K562 (cell line): Measurements from ENCODE around the gene CTDSP1. TPM values are rescaled to one million over a fixed set of nuclear protein-coding genes. Genes with fewer than 3 reads are reported as not detected.

Source experiments
- BCOR ChIP-seq: fragments of 450-650 bp; IDR thresholded peaks from 2 replicates; pipeline ENCODE4 v1.6.1; 2016
- CBX8 ChIP-seq: fragments of 200-600 bp; sonication (generic); IDR thresholded peaks from 2 replicates; pipeline ENCODE4 v1.6.1; 2012; ENCODE audit warnings: borderline replicate concordance, mixed run types, low read depth, mild to moderate bottlenecking, moderate library complexity, mixed read lengths, low read length, control low read depth, inconsistent platforms; ENCODE audit not compliant: poor library complexity, severe bottlenecking; ENCODE audit errors: extremely low read depth
- EGR1 ChIP-seq: fragments of 450-650 bp; conservative IDR thresholded peaks from 2 replicates; pipeline ENCODE4 v1.6.1; 2017; ENCODE audit warnings: mild to moderate bottlenecking
- ESRRB ChIP-seq: fragments of 250-450 bp; sonication (Bioruptor Pico); IDR thresholded peaks from 2 replicates; pipeline ENCODE4 v1.5.0; 2020; ENCODE audit warnings: mild to moderate bottlenecking, moderate library complexity, borderline replicate concordance
- MYC ChIP-seq, 2 experiments: fragments of 250-450 bp in 1 of 2; sonication (Bioruptor Pico) in 1 of 2; IDR thresholded peaks; 2 replicates each; pipeline versions ENCODE4 v1.5.1 to v1.6.1; 2012 to 2021; ENCODE audit warnings: low read depth in 2 of 2, borderline replicate concordance in 1 of 2, improper control_type of control experiment in 1 of 2, low read length in 1 of 2, mild to moderate bottlenecking in 1 of 2, moderate library complexity in 1 of 2
- RAD21 ChIP-seq, 2 experiments: fragments of 250-450 bp in 1 of 2; fragments of 450-650 bp in 1 of 2; sonication (Bioruptor Pico) in 1 of 2; formaldehyde crosslinking in 1 of 2; IDR thresholded peaks in 1 of 2; conservative IDR thresholded peaks in 1 of 2; 2 replicates each; pipeline versions ENCODE4 v1.4.0 to v1.8.0; 2020 to 2022; ENCODE audit warnings: mild to moderate bottlenecking in 2 of 2, moderate library complexity in 1 of 2
- SUPT5H ChIP-seq: fragments of 450-650 bp; IDR thresholded peaks from 2 replicates; pipeline ENCODE4 v1.6.1; 2016
- TAF1 ChIP-seq: IDR thresholded peaks from 2 replicates; pipeline ENCODE4 v1.6.1; 2011; ENCODE audit warnings: mild to moderate bottlenecking, low read length, moderate library complexity; ENCODE audit not compliant: insufficient read depth, control insufficient read depth, severe bottlenecking; ENCODE audit errors: extremely low read depth
- ZKSCAN8 ChIP-seq: fragments of 200-800 bp; sonication (Bioruptor generic); IDR thresholded peaks from 2 replicates; pipeline ENCODE4 v1.6.1; 2016; ENCODE audit warnings: missing genetic modification characterization, missing compliant biosample characterization
- ZNF224 ChIP-seq: sonication (generic); formaldehyde crosslinking; IDR thresholded peaks from 2 replicates; pipeline ENCODE4 v1.8.0; 2022; ENCODE audit warnings: mild to moderate bottlenecking, missing genetic modification reagents
- polyA plus RNA-seq, 8 experiments: library from polyadenylated mRNA; depleted of rRNA in 4 of 8; stranded (reverse) in 5 of 8; unstranded in 3 of 8; fragments of >200 nt; fragmentation: Nextera tagmentation in 2 of 8; fragmentation: Illumina TruSeq in 1 of 8; extraction: Ambion mirVana in 2 of 8; extraction: Trizol in 1 of 8; gene quantifications; 2 replicates each; pipeline versions ENCODE4 v1.2.1 to v1.2.3, GENCODE V29; 2011 to 2014; ENCODE audit warnings: inconsistent platforms in 1 of 8, missing spikeins in 1 of 8
- total RNA-seq, 7 experiments: library from RNA; depleted of rRNA in 6 of 7; stranded (reverse); fragments of >200 nt in 6 of 7; fragmentation: Illumina TruSeq in 2 of 7; extraction: Trizol in 2 of 7; gene quantifications; 2 replicates each; pipeline versions ENCODE4 v1.2.1 to v1.2.3, GENCODE V29; 2011 to 2021; ENCODE audit warnings: low replicate concordance in 1 of 7
- TF ChIP-seq, protein P1 (sequence below): fragments of 450-650 bp; IDR thresholded peaks from 2 replicates; pipeline ENCODE4 v1.6.1; 2016; ENCODE audit warnings: missing biosample characterization, missing genetic modification characterization
- TF ChIP-seq, protein P2 (sequence below): sonication (generic); formaldehyde crosslinking; IDR thresholded peaks from 2 replicates; pipeline ENCODE4 v1.8.1; 2023; ENCODE audit warnings: mild to moderate bottlenecking, missing genetic modification reagents
- TF ChIP-seq, protein P3 (sequence below): IDR thresholded peaks from 2 replicates; pipeline ENCODE4 v1.6.1; 2011; ENCODE audit warnings: borderline replicate concordance, low read depth, mild to moderate bottlenecking, moderate library complexity, low read length; ENCODE audit not compliant: insufficient read depth, poor library complexity, severe bottlenecking
- TF ChIP-seq, protein P4 (sequence below): sonication (generic); formaldehyde crosslinking; IDR thresholded peaks from 2 replicates; pipeline ENCODE4 v1.8.0; 2023; ENCODE audit warnings: mild to moderate bottlenecking, missing genetic modification reagents
- TF ChIP-seq, protein P5 (sequence below), 3 experiments: IDR thresholded peaks in 2 of 3; conservative IDR thresholded peaks in 1 of 3; 2 replicates each; pipeline ENCODE4 v1.5.1; 2011 to 2012; ENCODE audit warnings: low read length in 3 of 3, mild to moderate bottlenecking in 3 of 3, control low read depth in 2 of 3, improper control_type of control experiment in 1 of 3, inconsistent platforms in 1 of 3, low read depth in 1 of 3, mixed read lengths in 1 of 3, moderate library complexity in 1 of 3; ENCODE audit not compliant: insufficient read depth in 2 of 3

Gene CTDSP1
- total and polyA plus RNA-seq, 9 of the 15 experiments (the other 6 are each of a cell fraction or from before 2014, with no cell fraction given) = 2.4 to 74.8 (median 45.8) TPM

DNA sequence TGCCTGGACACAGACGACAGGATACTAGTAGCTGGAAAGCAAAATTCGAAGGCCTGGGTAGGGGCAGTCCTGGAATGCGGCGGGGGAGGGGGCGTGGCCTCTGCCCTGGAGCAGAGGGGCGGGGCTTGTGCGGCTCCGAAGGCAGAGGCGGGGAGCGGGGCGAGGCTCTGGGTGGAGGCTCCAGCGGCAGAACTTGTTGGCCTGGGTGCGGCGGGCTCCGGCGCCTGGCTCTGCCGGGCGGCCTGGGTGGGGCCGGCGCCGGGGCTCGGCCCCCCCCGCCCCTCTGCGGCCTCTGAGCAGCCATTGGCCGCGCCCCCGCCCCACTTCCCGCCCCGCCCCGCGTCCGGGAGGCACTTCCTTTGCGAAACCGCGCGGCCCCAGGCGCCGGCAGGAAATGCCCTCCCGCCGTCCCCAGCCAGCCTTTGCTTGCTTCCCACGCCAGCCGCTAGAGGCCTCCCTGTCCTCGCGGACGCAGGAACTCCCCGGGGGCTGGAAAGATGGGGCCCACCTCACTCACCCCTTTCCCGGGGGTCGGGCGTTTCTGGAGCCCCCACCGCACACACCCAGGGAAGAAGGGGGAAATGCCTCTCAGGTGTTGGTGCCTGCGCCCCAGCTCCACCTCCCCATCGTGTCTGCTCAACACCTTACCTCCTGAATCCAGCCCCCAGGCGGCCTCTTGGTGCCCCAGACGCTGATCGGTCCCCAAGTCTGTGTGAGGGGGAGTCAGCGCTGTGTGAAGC, 6.7 kb downstream of the CTDSP1 start (continued):
- TF ChIP-seq RAD21 (CRISPR knock-in tag; conservative IDR thresholded peaks at IDR 0.05 in 1 of 2, IDR thresholded peaks at IDR 0.05 in 1 of 2) = peak; percentile 67 to 69
- no peak for TF ChIP-seq ZKSCAN8 (CRISPR knock-in tag)
- peak; percentile 24; the same call in 1 of the 2 replicates for TF ChIP-seq MYC (IDR thresholded peaks at IDR 0.05; ENCODE audit: low read depth, low read length)
- peak; percentile 70; the same call in 1 of the 2 replicates for TF ChIP-seq MYC (CRISPR knock-in tag; IDR thresholded peaks at IDR 0.05; ENCODE audit: borderline replicate concordance, low read depth)
- TF ChIP-seq ZNF224 = no peak
- TF ChIP-seq, protein P1, sequence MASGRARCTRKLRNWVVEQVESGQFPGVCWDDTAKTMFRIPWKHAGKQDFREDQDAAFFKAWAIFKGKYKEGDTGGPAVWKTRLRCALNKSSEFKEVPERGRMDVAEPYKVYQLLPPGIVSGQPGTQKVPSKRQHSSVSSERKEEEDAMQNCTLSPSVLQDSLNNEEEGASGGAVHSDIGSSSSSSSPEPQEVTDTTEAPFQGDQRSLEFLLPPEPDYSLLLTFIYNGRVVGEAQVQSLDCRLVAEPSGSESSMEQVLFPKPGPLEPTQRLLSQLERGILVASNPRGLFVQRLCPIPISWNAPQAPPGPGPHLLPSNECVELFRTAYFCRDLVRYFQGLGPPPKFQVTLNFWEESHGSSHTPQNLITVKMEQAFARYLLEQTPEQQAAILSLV (tag) = no peak
- TF ChIP-seq ESRRB (CRISPR knock-in tag) = 0 out of 2 replicates have a peak, but pooled peaks have one; percentile 46
- TF ChIP-seq BCOR = no peak
- TF ChIP-seq EGR1 = no peak
- TF ChIP-seq CBX8 = no peak
- TF ChIP-seq, protein P2, sequence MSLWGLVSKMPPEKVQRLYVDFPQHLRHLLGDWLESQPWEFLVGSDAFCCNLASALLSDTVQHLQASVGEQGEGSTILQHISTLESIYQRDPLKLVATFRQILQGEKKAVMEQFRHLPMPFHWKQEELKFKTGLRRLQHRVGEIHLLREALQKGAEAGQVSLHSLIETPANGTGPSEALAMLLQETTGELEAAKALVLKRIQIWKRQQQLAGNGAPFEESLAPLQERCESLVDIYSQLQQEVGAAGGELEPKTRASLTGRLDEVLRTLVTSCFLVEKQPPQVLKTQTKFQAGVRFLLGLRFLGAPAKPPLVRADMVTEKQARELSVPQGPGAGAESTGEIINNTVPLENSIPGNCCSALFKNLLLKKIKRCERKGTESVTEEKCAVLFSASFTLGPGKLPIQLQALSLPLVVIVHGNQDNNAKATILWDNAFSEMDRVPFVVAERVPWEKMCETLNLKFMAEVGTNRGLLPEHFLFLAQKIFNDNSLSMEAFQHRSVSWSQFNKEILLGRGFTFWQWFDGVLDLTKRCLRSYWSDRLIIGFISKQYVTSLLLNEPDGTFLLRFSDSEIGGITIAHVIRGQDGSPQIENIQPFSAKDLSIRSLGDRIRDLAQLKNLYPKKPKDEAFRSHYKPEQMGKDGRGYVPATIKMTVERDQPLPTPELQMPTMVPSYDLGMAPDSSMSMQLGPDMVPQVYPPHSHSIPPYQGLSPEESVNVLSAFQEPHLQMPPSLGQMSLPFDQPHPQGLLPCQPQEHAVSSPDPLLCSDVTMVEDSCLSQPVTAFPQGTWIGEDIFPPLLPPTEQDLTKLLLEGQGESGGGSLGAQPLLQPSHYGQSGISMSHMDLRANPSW (CRISPR knock-in tag) = no peak
- TF ChIP-seq, protein P3, sequence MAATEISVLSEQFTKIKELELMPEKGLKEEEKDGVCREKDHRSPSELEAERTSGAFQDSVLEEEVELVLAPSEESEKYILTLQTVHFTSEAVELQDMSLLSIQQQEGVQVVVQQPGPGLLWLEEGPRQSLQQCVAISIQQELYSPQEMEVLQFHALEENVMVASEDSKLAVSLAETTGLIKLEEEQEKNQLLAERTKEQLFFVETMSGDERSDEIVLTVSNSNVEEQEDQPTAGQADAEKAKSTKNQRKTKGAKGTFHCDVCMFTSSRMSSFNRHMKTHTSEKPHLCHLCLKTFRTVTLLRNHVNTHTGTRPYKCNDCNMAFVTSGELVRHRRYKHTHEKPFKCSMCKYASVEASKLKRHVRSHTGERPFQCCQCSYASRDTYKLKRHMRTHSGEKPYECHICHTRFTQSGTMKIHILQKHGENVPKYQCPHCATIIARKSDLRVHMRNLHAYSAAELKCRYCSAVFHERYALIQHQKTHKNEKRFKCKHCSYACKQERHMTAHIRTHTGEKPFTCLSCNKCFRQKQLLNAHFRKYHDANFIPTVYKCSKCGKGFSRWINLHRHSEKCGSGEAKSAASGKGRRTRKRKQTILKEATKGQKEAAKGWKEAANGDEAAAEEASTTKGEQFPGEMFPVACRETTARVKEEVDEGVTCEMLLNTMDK = peak; percentile 93
- TF ChIP-seq, protein P4, sequence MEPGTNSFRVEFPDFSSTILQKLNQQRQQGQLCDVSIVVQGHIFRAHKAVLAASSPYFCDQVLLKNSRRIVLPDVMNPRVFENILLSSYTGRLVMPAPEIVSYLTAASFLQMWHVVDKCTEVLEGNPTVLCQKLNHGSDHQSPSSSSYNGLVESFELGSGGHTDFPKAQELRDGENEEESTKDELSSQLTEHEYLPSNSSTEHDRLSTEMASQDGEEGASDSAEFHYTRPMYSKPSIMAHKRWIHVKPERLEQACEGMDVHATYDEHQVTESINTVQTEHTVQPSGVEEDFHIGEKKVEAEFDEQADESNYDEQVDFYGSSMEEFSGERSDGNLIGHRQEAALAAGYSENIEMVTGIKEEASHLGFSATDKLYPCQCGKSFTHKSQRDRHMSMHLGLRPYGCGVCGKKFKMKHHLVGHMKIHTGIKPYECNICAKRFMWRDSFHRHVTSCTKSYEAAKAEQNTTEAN (CRISPR knock-in tag) = no peak
- peak; percentile 32 for TF ChIP-seq TAF1
- TF ChIP-seq SUPT5H = no peak; the same call in none of the 2 replicates
- TF ChIP-seq, protein P5, sequence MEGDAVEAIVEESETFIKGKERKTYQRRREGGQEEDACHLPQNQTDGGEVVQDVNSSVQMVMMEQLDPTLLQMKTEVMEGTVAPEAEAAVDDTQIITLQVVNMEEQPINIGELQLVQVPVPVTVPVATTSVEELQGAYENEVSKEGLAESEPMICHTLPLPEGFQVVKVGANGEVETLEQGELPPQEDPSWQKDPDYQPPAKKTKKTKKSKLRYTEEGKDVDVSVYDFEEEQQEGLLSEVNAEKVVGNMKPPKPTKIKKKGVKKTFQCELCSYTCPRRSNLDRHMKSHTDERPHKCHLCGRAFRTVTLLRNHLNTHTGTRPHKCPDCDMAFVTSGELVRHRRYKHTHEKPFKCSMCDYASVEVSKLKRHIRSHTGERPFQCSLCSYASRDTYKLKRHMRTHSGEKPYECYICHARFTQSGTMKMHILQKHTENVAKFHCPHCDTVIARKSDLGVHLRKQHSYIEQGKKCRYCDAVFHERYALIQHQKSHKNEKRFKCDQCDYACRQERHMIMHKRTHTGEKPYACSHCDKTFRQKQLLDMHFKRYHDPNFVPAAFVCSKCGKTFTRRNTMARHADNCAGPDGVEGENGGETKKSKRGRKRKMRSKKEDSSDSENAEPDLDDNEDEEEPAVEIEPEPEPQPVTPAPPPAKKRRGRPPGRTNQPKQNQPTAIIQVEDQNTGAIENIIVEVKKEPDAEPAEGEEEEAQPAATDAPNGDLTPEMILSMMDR (IDR thresholded peaks at IDR 0.05 in 2 of 3, conservative IDR thresholded peaks at IDR 0.05 in 1 of 3; ENCODE audit: insufficient read depth in 2 of 3, low read depth in 1 of 3, low read length in 3 of 3) = peak; percentile 71 to 85 (median 76)
